ENCODE measurements around the gene PPDPF.

GRCh38 chr20:63508072-63508768 is 12.3 kb upstream of the PPDPF start:
- TF ChIP-seq, protein P1, sequence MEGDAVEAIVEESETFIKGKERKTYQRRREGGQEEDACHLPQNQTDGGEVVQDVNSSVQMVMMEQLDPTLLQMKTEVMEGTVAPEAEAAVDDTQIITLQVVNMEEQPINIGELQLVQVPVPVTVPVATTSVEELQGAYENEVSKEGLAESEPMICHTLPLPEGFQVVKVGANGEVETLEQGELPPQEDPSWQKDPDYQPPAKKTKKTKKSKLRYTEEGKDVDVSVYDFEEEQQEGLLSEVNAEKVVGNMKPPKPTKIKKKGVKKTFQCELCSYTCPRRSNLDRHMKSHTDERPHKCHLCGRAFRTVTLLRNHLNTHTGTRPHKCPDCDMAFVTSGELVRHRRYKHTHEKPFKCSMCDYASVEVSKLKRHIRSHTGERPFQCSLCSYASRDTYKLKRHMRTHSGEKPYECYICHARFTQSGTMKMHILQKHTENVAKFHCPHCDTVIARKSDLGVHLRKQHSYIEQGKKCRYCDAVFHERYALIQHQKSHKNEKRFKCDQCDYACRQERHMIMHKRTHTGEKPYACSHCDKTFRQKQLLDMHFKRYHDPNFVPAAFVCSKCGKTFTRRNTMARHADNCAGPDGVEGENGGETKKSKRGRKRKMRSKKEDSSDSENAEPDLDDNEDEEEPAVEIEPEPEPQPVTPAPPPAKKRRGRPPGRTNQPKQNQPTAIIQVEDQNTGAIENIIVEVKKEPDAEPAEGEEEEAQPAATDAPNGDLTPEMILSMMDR (conservative IDR thresholded peaks at IDR 0.05; ENCODE audit: low read depth, low read length), result no peak
- TF ChIP-seq EZH2phosphoT487 (IDR thresholded peaks at IDR 0.05; ENCODE audit: borderline replicate concordance, low read length), result no peak
- TF ChIP-seq EZH2 (IDR thresholded peaks at IDR 0.05; ENCODE audit: low read length, unreplicated experiment), result no peak
